ENCODE data around the gene RTP5.

RTP5 gene

DNA sequence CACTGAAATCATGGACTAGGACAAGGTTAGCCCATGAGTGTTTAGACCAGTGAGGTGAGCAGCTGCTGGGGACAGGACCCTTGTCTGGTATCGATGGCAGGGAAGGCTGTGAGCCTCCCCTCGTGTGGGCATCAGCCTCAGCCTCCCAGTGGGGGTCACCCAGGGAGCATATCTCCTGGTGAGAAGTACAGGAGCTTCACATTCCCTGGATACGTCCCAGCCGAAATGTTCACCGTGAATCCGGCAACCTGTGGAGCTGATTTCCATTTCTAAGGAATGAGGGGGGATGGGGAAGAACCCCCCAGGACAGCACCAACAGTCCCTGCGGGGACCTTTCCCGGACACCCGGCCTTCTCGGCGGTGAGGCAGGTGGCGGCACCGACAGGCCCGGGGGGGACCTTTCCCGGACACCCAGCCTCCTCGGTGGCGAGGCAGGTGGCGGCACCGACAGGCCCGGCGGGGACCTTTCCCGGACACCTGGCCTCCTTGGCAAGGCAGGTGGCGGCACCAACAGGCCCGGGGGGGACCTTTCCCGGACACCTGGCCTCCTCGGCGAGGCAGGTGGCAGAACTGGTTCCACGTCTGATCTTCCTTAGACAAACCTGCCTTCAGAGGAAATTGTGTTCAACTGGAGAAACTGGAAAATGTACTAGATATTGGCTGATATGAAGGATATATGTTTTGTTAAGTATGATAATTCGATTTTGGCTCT lies 21.2 kb downstream of the RTP5 start:
- DNase-seq, result no peak

DNA sequence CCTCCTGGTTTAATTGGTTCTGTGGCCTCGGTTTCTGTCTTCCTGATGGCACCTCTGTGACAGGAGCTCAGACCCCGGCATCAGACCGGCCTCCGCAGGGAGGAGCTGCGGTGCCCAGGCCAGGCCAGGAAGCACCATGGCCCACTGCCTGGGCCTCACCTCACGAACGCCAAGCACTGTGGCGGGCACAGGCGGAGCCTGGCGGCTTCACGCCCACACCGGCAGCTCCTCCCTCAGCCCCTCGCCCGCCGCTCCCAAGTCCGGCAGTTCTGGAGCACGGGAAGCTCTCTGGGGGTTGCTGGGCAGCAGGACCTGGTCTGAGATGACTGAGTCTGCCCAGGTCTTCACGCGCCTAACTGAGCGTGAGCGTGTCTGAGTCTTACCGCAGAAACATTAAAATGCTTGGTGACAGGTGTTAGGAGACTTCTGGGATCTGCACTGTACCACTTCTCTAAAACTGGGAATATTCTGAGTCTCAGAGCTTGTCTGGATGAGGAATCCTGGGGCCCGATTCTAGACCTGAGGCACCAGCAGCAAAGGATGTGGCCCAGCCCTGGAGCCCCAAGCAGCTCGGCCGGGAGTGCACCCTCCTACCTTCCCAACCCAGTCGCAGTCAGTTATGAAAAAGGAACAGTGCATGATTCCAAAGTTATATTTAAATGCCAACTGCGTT lies 21.9 kb downstream of the RTP5 start:
- no peak for DNase-seq

DNA sequence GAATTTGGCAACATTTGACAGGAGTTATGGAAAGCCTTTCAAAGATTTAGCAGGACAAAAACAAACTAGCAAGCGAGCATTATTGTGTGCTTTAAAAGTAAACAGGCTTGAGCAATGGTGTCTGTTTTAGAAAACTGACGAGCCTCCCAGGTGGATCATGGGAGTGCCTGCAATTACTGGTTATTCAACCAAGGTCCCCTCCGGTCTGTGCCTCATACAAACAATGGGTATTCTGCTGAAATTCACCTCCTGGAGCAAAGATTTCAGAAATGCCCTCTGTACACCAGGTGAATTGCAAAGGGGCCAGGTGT lies 22.4 kb downstream of the RTP5 start:
- DNase-seq, result no peak

- no peak for DNase-seq
These were observed 23.0 kb downstream of the RTP5 start for GRCh38 chr2:241892299-241893137.

DNA sequence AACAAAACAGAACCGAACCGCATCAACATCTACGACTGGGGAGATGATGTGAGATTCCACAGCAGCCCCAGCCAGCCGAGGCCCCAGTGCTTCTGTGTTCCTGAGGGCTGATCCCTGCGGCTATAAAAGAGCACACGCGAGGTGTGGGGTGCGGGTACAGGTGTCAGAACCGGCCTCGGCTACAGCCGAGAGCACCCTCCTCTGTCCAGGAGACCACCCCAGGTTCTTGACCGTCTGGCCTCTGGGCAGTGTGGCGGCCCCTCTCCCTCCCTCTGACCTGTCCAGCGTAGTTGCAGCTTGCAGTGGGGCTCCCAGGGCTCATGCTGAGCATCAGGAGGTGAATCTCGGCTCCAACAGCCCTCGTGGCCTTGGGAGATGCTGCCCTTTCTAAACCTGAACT lies 23.7 kb downstream of the RTP5 start:
- DNase-seq, result no peak

DNA sequence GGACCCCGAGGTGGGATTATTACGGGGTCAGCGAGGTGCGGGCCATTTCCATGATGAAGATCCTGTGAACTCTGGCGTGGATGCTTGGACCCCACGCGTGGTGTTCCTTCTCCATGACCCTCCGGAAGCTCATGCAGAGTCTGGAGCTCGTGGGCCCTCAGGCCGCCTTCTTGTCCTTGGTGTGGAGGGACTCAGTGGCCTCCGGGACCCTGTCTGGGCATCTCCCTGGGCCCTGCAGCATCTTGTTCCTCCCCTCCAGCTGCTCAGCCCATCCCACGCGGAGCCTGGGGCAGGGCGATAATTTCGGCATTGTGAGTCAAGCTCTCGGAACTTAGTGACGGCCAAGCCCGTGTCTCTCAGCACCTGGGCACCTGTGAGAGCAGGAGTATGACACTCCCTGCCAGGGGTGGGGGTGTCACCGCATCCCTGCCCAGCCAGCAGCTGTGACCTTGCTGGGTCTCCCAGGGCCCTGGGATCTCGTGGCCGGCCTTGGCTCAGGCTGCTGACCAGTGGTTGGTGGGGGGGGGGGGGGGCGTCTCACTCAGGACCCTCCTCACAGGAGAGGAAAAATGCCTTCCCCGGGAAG lies 24.6 kb downstream of the RTP5 start:
- DNase-seq, result no peak

DNA sequence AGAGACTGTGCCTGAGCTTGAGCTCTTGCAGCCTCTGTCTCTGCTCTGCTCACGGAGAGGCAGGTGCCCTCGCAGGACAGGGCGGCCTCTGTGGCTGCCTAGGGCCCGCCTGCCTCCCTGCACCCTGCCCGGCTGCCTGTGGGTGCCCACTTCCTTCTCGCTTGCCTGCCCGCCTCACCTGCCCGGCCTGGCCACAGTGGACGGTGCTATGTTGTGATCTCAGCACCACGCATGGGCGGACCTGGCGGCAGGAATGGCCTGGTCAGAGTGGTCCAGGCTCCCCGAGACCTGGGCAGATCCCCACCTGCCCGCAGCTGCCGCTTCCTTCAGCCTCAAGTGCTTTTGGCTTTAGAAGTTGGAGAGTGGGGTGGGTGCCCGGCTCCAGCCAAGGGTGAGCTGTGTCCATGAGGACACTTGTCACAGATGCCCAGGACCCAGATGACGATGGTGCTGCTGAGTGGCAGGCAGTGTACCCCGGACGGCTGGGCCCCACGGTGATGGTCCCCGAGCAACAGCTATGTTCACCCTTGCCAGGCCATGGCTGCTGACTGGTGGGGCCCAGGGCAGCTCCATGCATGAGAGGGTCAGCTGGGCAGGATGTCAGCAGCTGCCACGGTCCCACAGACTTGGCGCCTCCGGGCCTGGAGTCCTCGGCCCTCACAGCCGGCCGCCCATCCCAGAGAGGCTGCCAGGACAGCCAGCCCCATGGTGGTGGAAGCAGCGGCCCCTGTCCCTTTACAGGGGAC lies 25.3 kb downstream of the RTP5 start:
- DNase-seq, result no peak

GRCh38 chr2:241895427-241895711 lies 25.8 kb downstream of the RTP5 start:
- DNase-seq, result no peak

GRCh38 chr2:241895712-241896641 lies 26.4 kb downstream of the RTP5 start:
- peak; percentile 21 to 42 for DNase-seq

DNA sequence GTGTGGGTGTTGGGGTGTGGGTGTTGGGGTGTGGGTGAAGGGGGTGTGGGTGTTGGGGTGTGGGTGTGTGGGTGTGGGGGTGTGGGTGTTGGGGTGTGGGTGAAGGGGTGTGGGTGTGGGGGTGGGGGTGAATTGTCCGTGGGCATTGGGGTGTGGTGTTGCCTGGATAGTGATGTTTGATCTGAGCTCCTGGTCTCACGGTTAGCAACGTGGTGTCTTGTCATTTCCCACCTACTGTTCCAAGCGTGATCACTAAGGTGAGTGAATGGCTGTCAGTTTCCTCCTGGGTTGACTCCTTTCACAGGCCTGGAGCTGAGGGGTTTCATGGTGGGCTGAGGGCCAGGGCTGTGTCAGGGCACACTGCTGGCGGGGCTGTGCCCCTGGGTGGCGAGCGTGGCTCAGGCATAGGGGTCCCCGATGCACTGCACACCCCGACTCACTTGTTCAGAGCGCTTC lies 27.2 kb downstream of the RTP5 start:
- no peak for DNase-seq

- no peak for DNase-seq
These were observed 27.8 kb downstream of the RTP5 start for GRCh38 chr2:241897231-241897916.

DNA sequence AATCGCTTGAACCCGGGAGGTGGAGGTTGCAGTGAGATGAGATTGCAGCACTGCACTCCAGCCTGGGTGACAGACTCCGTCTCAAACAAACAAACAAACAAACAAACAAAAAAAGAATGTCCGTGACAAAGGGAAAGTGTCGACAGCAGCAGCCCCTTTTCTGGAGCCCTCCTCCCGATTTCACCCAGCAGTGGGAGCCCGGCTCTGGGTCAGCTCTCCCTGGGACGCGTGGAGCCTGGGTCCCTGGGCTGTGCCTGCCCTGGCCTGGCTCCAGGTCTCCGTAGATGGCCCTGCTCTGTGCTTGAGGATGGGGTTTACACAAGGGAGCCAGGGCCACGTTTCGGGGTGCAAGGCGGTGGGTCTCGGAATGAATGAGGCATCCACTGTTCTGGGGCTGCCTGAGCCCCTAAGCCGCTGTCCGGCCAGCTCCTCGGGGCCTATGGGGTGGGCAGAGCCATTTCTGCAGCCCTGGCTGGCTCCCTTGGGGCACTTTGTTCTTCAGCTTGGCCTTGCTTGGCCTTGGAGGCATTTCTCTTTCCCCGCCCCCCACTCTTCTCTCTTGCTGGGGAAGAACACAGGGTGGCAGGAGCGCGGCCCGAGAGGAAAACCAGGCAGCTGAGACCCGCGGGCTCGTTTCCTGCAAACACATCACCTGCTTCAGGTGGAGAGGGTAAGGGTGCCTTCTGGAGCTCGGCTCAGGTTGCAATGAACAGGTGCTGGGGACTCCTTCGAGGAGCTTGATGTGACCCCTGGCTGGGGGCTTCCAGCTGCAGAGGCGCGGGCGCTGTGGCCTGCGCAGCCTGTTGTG lies 29.1 kb downstream of the RTP5 start:
- no peak for DNase-seq

GRCh38 chr2:241900251-241901017 lies 30.9 kb downstream of the RTP5 start:
- no peak for DNase-seq

- no peak for DNase-seq
These were observed 31.5 kb downstream of the RTP5 start for GRCh38 chr2:241901018-241901380.

- DNase-seq, result no peak
These were observed 32.2 kb downstream of the RTP5 start for GRCh38 chr2:241901500-241902351.

GRCh38 chr2:241902357-241902991 lies 32.9 kb downstream of the RTP5 start:
- DNase-seq, result no peak

DNA sequence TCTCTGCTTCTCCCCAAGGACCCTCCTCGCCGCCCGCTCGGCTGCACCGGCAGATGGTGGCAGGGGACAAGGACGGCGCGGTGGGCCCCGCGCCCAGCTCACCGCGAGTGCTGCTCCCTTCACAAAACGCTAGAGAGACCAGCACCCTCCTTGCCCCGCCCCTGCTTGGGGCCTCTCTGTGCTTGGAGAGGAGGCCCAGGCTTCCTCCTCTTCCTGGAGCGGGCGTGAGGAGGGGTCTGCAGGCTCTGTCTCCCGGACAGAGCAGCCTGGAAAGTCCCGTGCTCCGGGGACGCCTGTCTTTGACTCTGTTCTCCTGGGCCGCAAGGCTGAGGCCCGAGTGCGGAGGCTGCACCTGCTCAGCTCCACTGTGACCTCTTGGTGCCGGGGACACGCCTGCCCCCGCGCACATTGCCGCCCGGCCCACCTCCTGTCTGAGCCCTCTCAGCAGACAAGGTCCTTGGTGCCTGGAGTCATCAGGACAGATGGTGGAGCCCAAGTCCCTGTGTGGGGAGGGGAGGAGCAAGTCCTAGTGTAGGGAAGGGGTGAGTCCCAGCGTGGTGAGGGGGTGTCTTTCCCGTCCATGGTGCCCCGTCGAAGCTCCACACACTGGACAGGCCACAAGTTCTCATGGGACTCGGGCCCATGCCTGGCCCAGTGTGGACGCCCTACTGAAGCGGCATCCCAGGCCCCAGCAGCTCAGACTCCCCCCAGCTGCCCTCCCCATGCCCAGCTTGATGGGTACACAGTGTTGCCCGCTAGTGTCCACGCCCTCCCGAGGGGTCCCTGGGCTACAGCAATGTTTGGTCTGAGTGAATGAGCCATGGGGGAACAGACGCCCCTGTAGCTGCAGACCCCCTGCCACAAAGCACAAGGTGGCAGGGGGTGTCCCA lies 33.8 kb downstream of the RTP5 start:
- DNase-seq, result no peak

Data from CD4-positive, alpha-beta T cell treated with Interferon alpha-2 for 1 hour (primary cell).